ENCODE data around the gene LRRC73. TPM values are rescaled to one million over a fixed set of nuclear protein-coding genes. Genes with fewer than 3 reads are reported as not detected.

Gene LRRC73
- total RNA-seq, 4 donors from 2014 or later, result not detected

GRCh38 chr6:43520097-43520496, 10.0 kb upstream of the LRRC73 start:
- Histone ChIP-seq H3K27me3 (no peaks in the 10 kb centered on the region), H3K4me1 (peaks cover 20 to 26% of the 10 kb centered on the region in 2 donors)
- TF ChIP-seq POLR2A (IDR thresholded peaks at IDR 0.05), result no peak
- no peak for TF ChIP-seq CTCF (IDR thresholded peaks at IDR 0.05 in 4 of 5, conservative IDR thresholded peaks at IDR 0.05 in 1 of 5)

GRCh38 chr6:43517505-43518357, 7.6 kb upstream of the LRRC73 start:
- no peak for ATAC-seq
- H3K36me3 ChIP-seq, result peaks cover 0 to 67% of the 10 kb centered on the region in 2 donors
- intact Hi-C loops (cut with DNase I; ENCODE audit: low total_unique reads), result loop anchor here (2.0 to 5.0 kb wide), 2 partner anchors 91 to 335 kb away; partner anchors contain the start of genes ABCC10 and CUL9

More at GRCh38 chr6:43520097-43520496, 10.0 kb upstream of the LRRC73 start:
- Histone ChIP-seq H3K27ac (no peak overlapping the region), H3K4me3 (no peak overlapping the region), H3K36me3 (peaks cover 0 to 67% of the 10 kb centered on the region in 2 donors), H3K9me3 (no peaks in the 10 kb centered on the region)
- ATAC-seq (no peak), DNase-seq (no peak)
- in situ Hi-C loops (cut with MboI; ENCODE audit: low sequenced_read_pairs in 4 of 4) (loop anchor here in 1 of 4 donors (25.0 kb wide), 1 partner anchor 283 kb away; the partner anchor contains the start of genes DNPH1 and TTBK1), intact Hi-C loops (cut with DNase I; ENCODE audit: low total_unique reads) (no loop called here)

GRCh38 chr6:43516697-43517504, 6.8 kb upstream of the LRRC73 start, which contains the start of the genes POLR1C and YIPF3:
TSS of gene POLR1C (plus strand) at chr6:43517089. CDS start at chr6:43517110, 21 bp downstream.
TSS of gene YIPF3 (minus strand) at chr6:43516926. CDS start at chr6:43516807, 119 bp downstream.
- Histone ChIP-seq H3K36me3 (peaks cover 0 to 67% of the 10 kb centered on the region in 2 donors), H3K27ac (peak within 1 kb of the TSS; percentile 88 to 98 (median 90)), H3K27me3 (no peaks in the 10 kb centered on the region), H3K4me1 (peaks cover 28 to 32% of the 10 kb centered on the region in 2 donors), H3K4me3 (peak within 1 kb of the TSS; percentile 74 to 97 (median 87)), H3K9me3 (no peaks in the 10 kb centered on the region)
- in situ Hi-C loops (cut with MboI; ENCODE audit: low sequenced_read_pairs in 4 of 4), result loop anchor here in 1 of 4 donors (25.0 kb wide), 1 partner anchor 280 kb away; the partner anchor contains the start of genes DNPH1 and TTBK1
- ATAC-seq (peak; percentile 98 to 99), DNase-seq (peak; percentile 98)
- TF ChIP-seq POLR2A (IDR thresholded peaks at IDR 0.05), result peak; percentile 70 to 74
- TF ChIP-seq CTCF (IDR thresholded peaks at IDR 0.05 in 4 of 5, conservative IDR thresholded peaks at IDR 0.05 in 1 of 5), result no peak
- intact Hi-C loops (cut with DNase I; ENCODE audit: low total_unique reads), result loop anchor here (2.0 to 5.0 kb wide), 2 partner anchors 90 to 335 kb away; partner anchors contain the start of genes ABCC10 and CUL9

More at GRCh38 chr6:43517505-43518357, 7.6 kb upstream of the LRRC73 start:
- Histone ChIP-seq H3K9me3 (no peaks in the 10 kb centered on the region), H3K27me3 (no peaks in the 10 kb centered on the region), H3K4me1 (peaks cover 28 to 29% of the 10 kb centered on the region in 2 donors), H3K27ac (peak overlapping the region; percentile 88 to 98 (median 90)), H3K4me3 (peak overlapping the region; percentile 74 to 97 (median 87))
- TF ChIP-seq POLR2A (IDR thresholded peaks at IDR 0.05), result no peak
- no peak for TF ChIP-seq CTCF (IDR thresholded peaks at IDR 0.05 in 4 of 5, conservative IDR thresholded peaks at IDR 0.05 in 1 of 5)
- in situ Hi-C loops (cut with MboI; ENCODE audit: low sequenced_read_pairs in 4 of 4), result loop anchor here in 1 of 4 donors (25.0 kb wide), 1 partner anchor 280 kb away; the partner anchor contains the start of genes DNPH1 and TTBK1
- no peak for DNase-seq

- intact Hi-C loops (cut with DNase I; ENCODE audit: low total_unique reads) (loop anchor here (2.0 to 5.0 kb wide), 2 partner anchors 90 to 334 kb away; partner anchors contain the start of genes ABCC10 and CUL9), in situ Hi-C loops (cut with MboI; ENCODE audit: low sequenced_read_pairs in 4 of 4) (loop anchor here in 1 of 4 donors (25.0 kb wide), 1 partner anchor 279 kb away; the partner anchor contains the start of genes DNPH1 and TTBK1)
- H3K4me1 ChIP-seq, result peaks cover 28 to 33% of the 10 kb centered on the region in 2 donors
- TF ChIP-seq POLR2A (IDR thresholded peaks at IDR 0.05) (no peak), CTCF (IDR thresholded peaks at IDR 0.05 in 4 of 5, conservative IDR thresholded peaks at IDR 0.05 in 1 of 5) (no peak)
- peaks cover 0 to 67% of the 10 kb centered on the region in 2 donors for H3K36me3 ChIP-seq
- peak overlapping the region; percentile 88 to 98 (median 90) for H3K27ac ChIP-seq
- H3K27me3 ChIP-seq, result no peaks in the 10 kb centered on the region
- ATAC-seq, result peak in 1 of 2 donors; percentile 17
- H3K4me3 ChIP-seq, result peak overlapping the region; percentile 74 to 97 (median 87)
- H3K9me3 ChIP-seq, result no peaks in the 10 kb centered on the region
- no peak for DNase-seq
Measured at GRCh38 chr6:43516367-43516696, 6.2 kb upstream of the LRRC73 start.

Data from gastrocnemius medialis (tissue), 4 donors.